Measurements from ENCODE around the gene ARRDC2.

ARRDC2 gene

GRCh38 chr19:18051887-18052286, 43.9 kb downstream of the ARRDC2 start:
- Mint-ChIP-seq H3K4me1 (ENCODE audit: low read depth) (peaks cover 20% of the 10 kb centered on the region), H3K9me3 (no peaks in the 10 kb centered on the region), H3K27me3 (no peaks in the 10 kb centered on the region), H3K4me3 (no peak overlapping the region), H3K36me3 (ENCODE audit: low read depth) (no peaks in the 10 kb centered on the region), H3K27ac (no peak overlapping the region)
- no peak for DNase-seq

- Mint-ChIP-seq H3K4me1 (ENCODE audit: low read depth) (peaks cover 31% of the 10 kb centered on the region), H3K27me3 (no peaks in the 10 kb centered on the region), H3K9me3 (no peaks in the 10 kb centered on the region), H3K27ac (no peak overlapping the region), H3K4me3 (no peak overlapping the region), H3K36me3 (ENCODE audit: low read depth) (no peaks in the 10 kb centered on the region)
- DNase-seq = no peak
Measured at GRCh38 chr19:18053576-18054219, 45.7 kb downstream of the ARRDC2 start.

GRCh38 chr19:18055967-18056366, 48.0 kb downstream of the ARRDC2 start:
- DNase-seq = no peak
- Mint-ChIP-seq H3K4me3 (no peak overlapping the region), H3K36me3 (ENCODE audit: low read depth) (peaks cover 13% of the 10 kb centered on the region), H3K27ac (no peak overlapping the region), H3K4me1 (ENCODE audit: low read depth) (peaks cover 24% of the 10 kb centered on the region), H3K27me3 (no peaks in the 10 kb centered on the region), H3K9me3 (no peaks in the 10 kb centered on the region)

GRCh38 chr19:18057557-18057956, 49.6 kb downstream of the ARRDC2 start:
- no peak overlapping the region for H3K4me3 Mint-ChIP-seq
- no peak overlapping the region for H3K27ac Mint-ChIP-seq

GRCh38 chr19:18058208-18059009, 50.4 kb downstream of the ARRDC2 start:
- H3K9me3 Mint-ChIP-seq = no peaks in the 10 kb centered on the region
- H3K27ac Mint-ChIP-seq = no peak overlapping the region
- peaks cover 22% of the 10 kb centered on the region for H3K36me3 Mint-ChIP-seq (ENCODE audit: low read depth)
- no peak overlapping the region for H3K4me3 Mint-ChIP-seq
- DNase-seq = peak; percentile 88
- H3K4me1 Mint-ChIP-seq (ENCODE audit: low read depth) = peaks cover 17% of the 10 kb centered on the region
- H3K27me3 Mint-ChIP-seq = no peaks in the 10 kb centered on the region

More at GRCh38 chr19:18057557-18057956, 49.6 kb downstream of the ARRDC2 start:
- H3K27me3 Mint-ChIP-seq = no peaks in the 10 kb centered on the region
- H3K36me3 Mint-ChIP-seq (ENCODE audit: low read depth) = peaks cover 20% of the 10 kb centered on the region
- peaks cover 23% of the 10 kb centered on the region for H3K4me1 Mint-ChIP-seq (ENCODE audit: low read depth)
- DNase-seq = no peak
- no peaks in the 10 kb centered on the region for H3K9me3 Mint-ChIP-seq

- H3K27me3 Mint-ChIP-seq = no peaks in the 10 kb centered on the region
- no peak overlapping the region for H3K4me3 Mint-ChIP-seq
- no peak for DNase-seq
- no peaks in the 10 kb centered on the region for H3K9me3 Mint-ChIP-seq
- H3K27ac Mint-ChIP-seq = no peak overlapping the region
- H3K36me3 Mint-ChIP-seq (ENCODE audit: low read depth) = peaks cover 27% of the 10 kb centered on the region
- H3K4me1 Mint-ChIP-seq (ENCODE audit: low read depth) = peaks cover 12% of the 10 kb centered on the region
Measured at GRCh38 chr19:18059297-18059696, 51.3 kb downstream of the ARRDC2 start.

GRCh38 chr19:18059902-18060301, 51.9 kb downstream of the ARRDC2 start:
- Mint-ChIP-seq H3K36me3 (ENCODE audit: low read depth) (peaks cover 31% of the 10 kb centered on the region), H3K27ac (no peak overlapping the region), H3K9me3 (no peaks in the 10 kb centered on the region), H3K4me1 (ENCODE audit: low read depth) (peaks cover 12% of the 10 kb centered on the region), H3K27me3 (no peaks in the 10 kb centered on the region), H3K4me3 (no peak overlapping the region)
- no peak for DNase-seq

- DNase-seq = no peak
- Mint-ChIP-seq H3K27ac (no peak overlapping the region), H3K27me3 (no peaks in the 10 kb centered on the region), H3K4me1 (ENCODE audit: low read depth) (peaks cover 12% of the 10 kb centered on the region), H3K9me3 (no peaks in the 10 kb centered on the region), H3K4me3 (no peak overlapping the region), H3K36me3 (ENCODE audit: low read depth) (peaks cover 35% of the 10 kb centered on the region)
Measured at GRCh38 chr19:18060472-18060871, 52.5 kb downstream of the ARRDC2 start.

GRCh38 chr19:18062028-18062427, 54.1 kb downstream of the ARRDC2 start:
- DNase-seq = no peak
- H3K4me1 Mint-ChIP-seq (ENCODE audit: low read depth) = peaks cover 12% of the 10 kb centered on the region
- H3K27me3 Mint-ChIP-seq = no peaks in the 10 kb centered on the region
- H3K9me3 Mint-ChIP-seq = no peaks in the 10 kb centered on the region
- H3K4me3 Mint-ChIP-seq = no peak overlapping the region
- H3K27ac Mint-ChIP-seq = no peak overlapping the region
- H3K36me3 Mint-ChIP-seq (ENCODE audit: low read depth) = peaks cover 39% of the 10 kb centered on the region

GRCh38 chr19:18063463-18063862, 55.5 kb downstream of the ARRDC2 start:
- peak overlapping the region; percentile 20 for H3K27ac Mint-ChIP-seq
- no peak overlapping the region for H3K4me3 Mint-ChIP-seq
- DNase-seq = no peak
- no peaks in the 10 kb centered on the region for H3K9me3 Mint-ChIP-seq
- peaks cover 4% of the 10 kb centered on the region for H3K4me1 Mint-ChIP-seq (ENCODE audit: low read depth)
- H3K36me3 Mint-ChIP-seq (ENCODE audit: low read depth) = peaks cover 41% of the 10 kb centered on the region
- H3K27me3 Mint-ChIP-seq = no peaks in the 10 kb centered on the region
